LNCAP (cell line): Measurements from ENCODE around the gene GMDS.

ENCODE experiments used
- CTCF ChIP-seq: fragments of 450-650 bp; IDR thresholded peaks from 2 replicates; pipeline ENCODE4 v1.5.1; 2017; ENCODE audit warnings: mild to moderate bottlenecking

Gene GMDS

GRCh38 chr6:1658212-1659005, 587.0 kb downstream of the GMDS start:
- no peak for TF ChIP-seq CTCF

- TF ChIP-seq CTCF, result no peak
Observed at GRCh38 chr6:1657771-1658165, 587.6 kb downstream of the GMDS start.

- no peak for TF ChIP-seq CTCF
Observed at GRCh38 chr6:1657116-1657770, 588.2 kb downstream of the GMDS start.

- TF ChIP-seq CTCF, result no peak
Observed at GRCh38 chr6:1654054-1654453, 591.4 kb downstream of the GMDS start.

GRCh38 chr6:1652842-1653241, 592.6 kb downstream of the GMDS start:
- no peak for TF ChIP-seq CTCF

GRCh38 chr6:1651362-1651761, 594.0 kb downstream of the GMDS start:
- no peak for TF ChIP-seq CTCF

GRCh38 chr6:1645466-1646185, 599.8 kb downstream of the GMDS start:
- no peak for TF ChIP-seq CTCF
